HCT116 (cell line): ENCODE data around the gene SPON1. TPM values are rescaled to one million over a fixed set of nuclear protein-coding genes. Genes with fewer than 3 reads are reported as not detected.

Experiments used
- ATAC-seq: fragments of 200-7000 bp; cut with Tn5 transposase; 2 replicates; pipeline ENCODE4 v1.9.1; 2020; ENCODE audit warnings: mild to moderate bottlenecking, moderate library complexity
- BruUV-seq: library from RNA; stranded (reverse); fragments of 400-500 nt; replicated peaks from 2 replicates; lab custom pipeline; 2021; lab: Mats Ljungman, UMichigan
- CTCF ChIA-PET: fragments of 300-600 bp; sonication (Branson Sonifier 250); formaldehyde crosslinking; loops from one replicate; lab custom pipeline; 2021; ENCODE audit warnings: antibody characterized with exemption; lab: Charles Lee
- POLR2A ChIA-PET: fragments of 300-600, 350-600 bp; sonication (Branson Sonifier 250); formaldehyde crosslinking; loops from one replicate; lab custom pipeline; 2021; ENCODE audit warnings: antibody characterized with exemption; lab: Charles Lee
- RAD21 ChIA-PET, 2 experiments: fragments of 300-600 bp; sonication (Branson Sonifier 250); formaldehyde crosslinking; loops; one replicate each; lab custom pipeline; 2023; ENCODE audit warnings: low total read pairs in 2 of 2; ENCODE audit not compliant: uncharacterized antibody in 2 of 2, unreplicated experiment in 2 of 2, low non-redundant PET in 1 of 2; lab: Charles Lee
- DNase-seq: peaks from one replicate; pipeline ENCODE4 v3.0.0-alpha.2; 2010; ENCODE audit warnings: low read depth, low spot score
- H2AFZ ChIP-seq: fragments of 200-600 bp; shearing (Covaris generic), sonication (generic); 2 replicates; pipeline ENCODE4 v1.6.1; 2017; ENCODE audit warnings: low read depth, mixed run types, mixed read lengths, antibody characterized with exemption, low read length; ENCODE audit not compliant: poor library complexity, severe bottlenecking
- H3K27ac ChIP-seq: 2 replicates; pipeline ENCODE4 v1.5.1; 2012; ENCODE audit warnings: low read depth, low read length
- H3K27me3 ChIP-seq: fragments of 200-600 bp; sonication (generic); 2 replicates; pipeline ENCODE4 v1.6.1; 2016; ENCODE audit warnings: mixed run types, low read length, mixed read lengths; ENCODE audit not compliant: insufficient read depth
- H3K36me3 ChIP-seq, 2 experiments: fragments of 200-500 bp in 1 of 2; fragments of 200-600 bp in 1 of 2; sonication (Bioruptor generic) in 1 of 2; sonication (generic) in 1 of 2; 2 replicates each; pipeline versions ENCODE4 v1.5.1 to v1.6.1; 2014 to 2016; ENCODE audit warnings: low read length in 2 of 2, inconsistent platforms in 1 of 2, mixed read lengths in 1 of 2, mixed run types in 1 of 2; ENCODE audit not compliant: insufficient read depth in 2 of 2, control insufficient read depth in 1 of 2
- H3K4me1 ChIP-seq, 2 experiments: fragments of 200-600 bp in 1 of 2; sonication (generic) in 1 of 2; 2 replicates each; pipeline versions ENCODE4 v1.5.1 to v1.6.1; 2012 to 2017; ENCODE audit warnings: low read length in 2 of 2, inconsistent platforms in 1 of 2, mild to moderate bottlenecking in 1 of 2, mixed read lengths in 1 of 2, mixed run types in 1 of 2, moderate library complexity in 1 of 2; ENCODE audit not compliant: insufficient read depth in 2 of 2, control insufficient read depth in 1 of 2
- H3K4me2 ChIP-seq: fragments of 200-600 bp; sonication (generic); 2 replicates; pipeline ENCODE4 v1.6.1; 2017; ENCODE audit warnings: mixed run types, low read length, mixed read lengths
- H3K4me3 ChIP-seq, 2 experiments: fragments of 200-600 bp in 1 of 2; sonication (generic) in 1 of 2; replicated peaks in 1 of 2; 2 replicates each; pipeline ENCODE4 v1.5.1; 2011 to 2016; ENCODE audit warnings: low read length in 2 of 2, control low read depth in 1 of 2, low read depth in 1 of 2, mild to moderate bottlenecking in 1 of 2, mixed read lengths in 1 of 2, mixed run types in 1 of 2
- H3K79me2 ChIP-seq: fragments of 200-600 bp; sonication (generic); 2 replicates; pipeline ENCODE4 v1.6.1; 2017; ENCODE audit warnings: mild to moderate bottlenecking, mixed run types, low read length, moderate library complexity, mixed read lengths; ENCODE audit not compliant: insufficient read depth
- H3K9ac ChIP-seq: fragments of 200-600 bp; sonication (generic); 2 replicates; pipeline ENCODE4 v1.6.1; 2016; ENCODE audit warnings: low read length, mixed read lengths
- H3K9me2 ChIP-seq: fragments of 200-600 bp; sonication (generic), shearing (Covaris generic); 2 replicates; pipeline ENCODE4 v1.6.1; 2017; ENCODE audit warnings: mixed run types, mild to moderate bottlenecking, moderate library complexity; ENCODE audit not compliant: insufficient read depth
- H3K9me3 ChIP-seq, 2 experiments: fragments of 200-500 bp in 1 of 2; fragments of 200-600 bp in 1 of 2; sonication (Bioruptor generic) in 1 of 2; sonication (generic) in 1 of 2; 2 replicates each; pipeline ENCODE4 v1.6.1; 2014 to 2017; ENCODE audit warnings: low read length in 2 of 2, mixed read lengths in 2 of 2, inconsistent platforms in 1 of 2, low read depth in 1 of 2, mild to moderate bottlenecking in 1 of 2, mixed run types in 1 of 2, moderate library complexity in 1 of 2; ENCODE audit not compliant: control insufficient read depth in 1 of 2, insufficient read depth in 1 of 2
- H4K20me1 ChIP-seq: fragments of 200-600 bp; sonication (generic), shearing (Covaris generic); 2 replicates; pipeline ENCODE4 v1.6.1; 2017; ENCODE audit warnings: mixed run types, mild to moderate bottlenecking, moderate library complexity; ENCODE audit not compliant: insufficient read depth
- CBX3 ChIP-seq: IDR thresholded peaks from 2 replicates; pipeline ENCODE4 v1.6.1; 2012; ENCODE audit warnings: low read depth
- EGR1 ChIP-seq: IDR thresholded peaks from 2 replicates; pipeline ENCODE4 v1.6.1; 2012; ENCODE audit warnings: low read depth
- FOSL1 ChIP-seq: IDR thresholded peaks from 2 replicates; pipeline ENCODE4 v1.6.1; 2012; ENCODE audit warnings: low read depth
- POLR2A ChIP-seq: IDR thresholded peaks from 2 replicates; pipeline ENCODE4 v1.7.0; 2011; ENCODE audit warnings: borderline replicate concordance; ENCODE audit not compliant: insufficient read depth, insufficient read length; ENCODE audit errors: extremely low read depth
- POLR2AphosphoS5 ChIP-seq: IDR thresholded peaks from 2 replicates; pipeline ENCODE4 v1.6.1; 2011; ENCODE audit warnings: mild to moderate bottlenecking, low read depth, low read length, moderate library complexity
- RAD21 ChIP-seq: IDR thresholded peaks from 2 replicates; pipeline ENCODE4 v1.6.1; 2012; ENCODE audit warnings: low read depth, mild to moderate bottlenecking
- SRF ChIP-seq: IDR thresholded peaks from 2 replicates; pipeline ENCODE4 v1.6.1; 2012; ENCODE audit warnings: low read depth
- TCF7L2 ChIP-seq: IDR thresholded peaks from 2 replicates; pipeline ENCODE4 v1.7.0; 2011; ENCODE audit warnings: borderline replicate concordance, inconsistent platforms; ENCODE audit not compliant: insufficient read depth, insufficient read length; ENCODE audit errors: extremely low read depth
- YY1 ChIP-seq: IDR thresholded peaks from 2 replicates; pipeline ENCODE4 v1.6.1; 2011; ENCODE audit warnings: low read length, low read depth, moderate library complexity, mild to moderate bottlenecking; ENCODE audit not compliant: insufficient replicate concordance; ENCODE audit errors: extremely low read depth
- ZFX ChIP-seq: fragments of 450-650 bp; IDR thresholded peaks from 2 replicates; pipeline ENCODE4 v1.6.1; 2017
- intact Hi-C: fragments of 100-400 bp; cut with micrococcal nuclease; formaldehyde crosslinking; loops from 2 replicates; pipeline ENCODE4 v1.10.0; 2022
- total RNA-seq: library from RNA; stranded (reverse); gene quantifications from one replicate; pipeline ENCODE4 v1.2.1, GENCODE V29; 2021; ENCODE audit not compliant: unreplicated experiment
- TF ChIP-seq, protein P1 (sequence below): IDR thresholded peaks from 2 replicates; pipeline ENCODE4 v1.6.1; 2011; ENCODE audit warnings: mild to moderate bottlenecking, low read length, moderate library complexity; ENCODE audit not compliant: insufficient replicate concordance; ENCODE audit errors: extremely low read depth
- TF ChIP-seq, protein P2 (sequence below): IDR thresholded peaks from 2 replicates; pipeline ENCODE4 v1.6.1; 2012; ENCODE audit warnings: low read depth
- TF ChIP-seq, protein P3 (sequence below), 3 experiments: fragments of 200-600 bp in 1 of 3; sonication (generic) in 1 of 3; IDR thresholded peaks in 2 of 3; conservative IDR thresholded peaks in 1 of 3; 2 replicates each; pipeline ENCODE4 v1.5.1; 2012 to 2017; ENCODE audit warnings: low read depth in 2 of 3, low read length in 2 of 3, antibody characterized with exemption in 1 of 3, borderline replicate concordance in 1 of 3, control low read depth in 1 of 3, mild to moderate bottlenecking in 1 of 3, mixed read lengths in 1 of 3, mixed run types in 1 of 3, moderate library complexity in 1 of 3; ENCODE audit not compliant: insufficient read depth in 1 of 3

SPON1 gene
- total RNA-seq, 1 experiment from 2014 or later, result 0.17 TPM

DNA sequence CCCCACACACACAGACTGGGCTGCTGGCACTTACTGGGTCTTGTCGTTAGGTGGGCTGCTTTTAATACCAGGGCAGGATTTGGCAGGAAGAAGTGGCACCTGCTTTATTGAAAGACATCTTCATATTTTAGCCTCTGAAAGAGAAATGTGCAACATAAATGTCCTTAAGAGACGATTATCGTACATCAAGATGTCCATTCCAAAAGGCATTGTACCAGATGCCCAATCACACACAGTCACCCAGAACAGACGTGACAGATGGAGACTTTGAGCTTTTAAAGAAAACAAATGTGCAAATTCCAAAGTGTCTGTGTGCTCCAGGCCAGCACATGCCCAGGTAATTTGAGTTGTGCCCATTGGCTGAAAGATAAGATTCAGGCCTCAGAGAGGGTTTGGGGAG, 240.8 kb downstream of the SPON1 start:
- DNase-seq (no peak), ATAC-seq (no peak)
- Histone ChIP-seq H3K9ac (no peak overlapping the region), H3K4me2 (no peak overlapping the region), H3K27ac (no peak overlapping the region), H3K27me3 (peaks cover 7% of the 10 kb centered on the region; the same call in 1 of the 2 replicates), H3K4me1 (no peaks in the 10 kb centered on the region), H2AFZ (no peak overlapping the region), H3K79me2 (no peaks in the 10 kb centered on the region), H3K9me3 (no peaks in the 10 kb centered on the region)
- TF ChIP-seq POLR2AphosphoS5 (no peak), FOSL1 (no peak)
- TF ChIP-seq, protein P1, sequence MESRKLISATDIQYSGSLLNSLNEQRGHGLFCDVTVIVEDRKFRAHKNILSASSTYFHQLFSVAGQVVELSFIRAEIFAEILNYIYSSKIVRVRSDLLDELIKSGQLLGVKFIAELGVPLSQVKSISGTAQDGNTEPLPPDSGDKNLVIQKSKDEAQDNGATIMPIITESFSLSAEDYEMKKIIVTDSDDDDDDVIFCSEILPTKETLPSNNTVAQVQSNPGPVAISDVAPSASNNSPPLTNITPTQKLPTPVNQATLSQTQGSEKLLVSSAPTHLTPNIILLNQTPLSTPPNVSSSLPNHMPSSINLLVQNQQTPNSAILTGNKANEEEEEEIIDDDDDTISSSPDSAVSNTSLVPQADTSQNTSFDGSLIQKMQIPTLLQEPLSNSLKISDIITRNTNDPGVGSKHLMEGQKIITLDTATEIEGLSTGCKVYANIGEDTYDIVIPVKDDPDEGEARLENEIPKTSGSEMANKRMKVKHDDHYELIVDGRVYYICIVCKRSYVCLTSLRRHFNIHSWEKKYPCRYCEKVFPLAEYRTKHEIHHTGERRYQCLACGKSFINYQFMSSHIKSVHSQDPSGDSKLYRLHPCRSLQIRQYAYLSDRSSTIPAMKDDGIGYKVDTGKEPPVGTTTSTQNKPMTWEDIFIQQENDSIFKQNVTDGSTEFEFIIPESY, result no peak
- TF ChIP-seq, all 23 proteins: peak for 0
- no peaks in the 10 kb centered on the region for H3K36me3 ChIP-seq
- no peaks in the 10 kb centered on the region for H4K20me1 ChIP-seq
- no TSS peak for BruUV-seq
- ChIA-PET RAD21 (no interaction called here), POLR2A (no interaction called here), CTCF (no interaction called here)
- H3K4me3 ChIP-seq, result no peak overlapping the region
- H3K9me2 ChIP-seq, result no peaks in the 10 kb centered on the region
- intact Hi-C loops, result no loop called here

DNA sequence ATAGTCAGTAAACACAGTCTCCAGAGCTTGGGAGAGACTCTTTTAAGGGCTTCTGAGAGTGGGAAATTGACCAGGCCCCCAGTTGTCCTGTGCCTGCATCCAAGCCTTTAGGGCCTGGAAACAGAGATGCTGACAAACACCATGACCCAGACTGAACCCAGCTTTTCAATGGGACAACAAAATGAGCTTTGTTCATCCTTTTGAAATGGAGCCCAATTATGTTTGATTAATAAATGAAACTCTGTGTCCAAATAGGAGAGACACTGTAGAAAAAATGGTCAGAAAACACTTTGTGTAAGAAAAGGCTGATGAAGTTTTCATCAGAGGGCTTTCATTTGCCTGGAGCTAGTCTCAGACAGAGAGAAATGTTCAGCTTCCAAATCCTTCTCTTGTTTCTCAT, 250.5 kb downstream of the SPON1 start:
- Histone ChIP-seq H3K79me2 (no peaks in the 10 kb centered on the region), H3K27ac (no peak overlapping the region), H3K9me3 (no peaks in the 10 kb centered on the region), H3K4me2 (no peak overlapping the region), H4K20me1 (no peaks in the 10 kb centered on the region), H3K4me1 (no peaks in the 10 kb centered on the region), H3K4me3 (no peak overlapping the region), H3K9ac (no peak overlapping the region), H2AFZ (no peak overlapping the region), H3K36me3 (no peaks in the 10 kb centered on the region), H3K9me2 (no peaks in the 10 kb centered on the region), H3K27me3 (peaks cover 20% of the 10 kb centered on the region; the same call in 1 of the 2 replicates)
- ChIA-PET CTCF (no interaction called here), POLR2A (no interaction called here), RAD21 (no interaction called here)
- intact Hi-C loops, result no loop called here
- ATAC-seq (no peak), DNase-seq (no peak)
- no TSS peak for BruUV-seq
- no peak for TF ChIP-seq CBX3
- no peak for TF ChIP-seq ZFX
- TF ChIP-seq, protein P2, sequence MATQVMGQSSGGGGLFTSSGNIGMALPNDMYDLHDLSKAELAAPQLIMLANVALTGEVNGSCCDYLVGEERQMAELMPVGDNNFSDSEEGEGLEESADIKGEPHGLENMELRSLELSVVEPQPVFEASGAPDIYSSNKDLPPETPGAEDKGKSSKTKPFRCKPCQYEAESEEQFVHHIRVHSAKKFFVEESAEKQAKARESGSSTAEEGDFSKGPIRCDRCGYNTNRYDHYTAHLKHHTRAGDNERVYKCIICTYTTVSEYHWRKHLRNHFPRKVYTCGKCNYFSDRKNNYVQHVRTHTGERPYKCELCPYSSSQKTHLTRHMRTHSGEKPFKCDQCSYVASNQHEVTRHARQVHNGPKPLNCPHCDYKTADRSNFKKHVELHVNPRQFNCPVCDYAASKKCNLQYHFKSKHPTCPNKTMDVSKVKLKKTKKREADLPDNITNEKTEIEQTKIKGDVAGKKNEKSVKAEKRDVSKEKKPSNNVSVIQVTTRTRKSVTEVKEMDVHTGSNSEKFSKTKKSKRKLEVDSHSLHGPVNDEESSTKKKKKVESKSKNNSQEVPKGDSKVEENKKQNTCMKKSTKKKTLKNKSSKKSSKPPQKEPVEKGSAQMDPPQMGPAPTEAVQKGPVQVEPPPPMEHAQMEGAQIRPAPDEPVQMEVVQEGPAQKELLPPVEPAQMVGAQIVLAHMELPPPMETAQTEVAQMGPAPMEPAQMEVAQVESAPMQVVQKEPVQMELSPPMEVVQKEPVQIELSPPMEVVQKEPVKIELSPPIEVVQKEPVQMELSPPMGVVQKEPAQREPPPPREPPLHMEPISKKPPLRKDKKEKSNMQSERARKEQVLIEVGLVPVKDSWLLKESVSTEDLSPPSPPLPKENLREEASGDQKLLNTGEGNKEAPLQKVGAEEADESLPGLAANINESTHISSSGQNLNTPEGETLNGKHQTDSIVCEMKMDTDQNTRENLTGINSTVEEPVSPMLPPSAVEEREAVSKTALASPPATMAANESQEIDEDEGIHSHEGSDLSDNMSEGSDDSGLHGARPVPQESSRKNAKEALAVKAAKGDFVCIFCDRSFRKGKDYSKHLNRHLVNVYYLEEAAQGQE, result no peak
- TF ChIP-seq TCF7L2, result no peak
- TF ChIP-seq RAD21, result no peak
- TF ChIP-seq EGR1, result no peak
- no peak for TF ChIP-seq SRF
- TF ChIP-seq POLR2A, result no peak
- no peak for TF ChIP-seq YY1
- TF ChIP-seq POLR2AphosphoS5, result no peak
- TF ChIP-seq, protein P3, sequence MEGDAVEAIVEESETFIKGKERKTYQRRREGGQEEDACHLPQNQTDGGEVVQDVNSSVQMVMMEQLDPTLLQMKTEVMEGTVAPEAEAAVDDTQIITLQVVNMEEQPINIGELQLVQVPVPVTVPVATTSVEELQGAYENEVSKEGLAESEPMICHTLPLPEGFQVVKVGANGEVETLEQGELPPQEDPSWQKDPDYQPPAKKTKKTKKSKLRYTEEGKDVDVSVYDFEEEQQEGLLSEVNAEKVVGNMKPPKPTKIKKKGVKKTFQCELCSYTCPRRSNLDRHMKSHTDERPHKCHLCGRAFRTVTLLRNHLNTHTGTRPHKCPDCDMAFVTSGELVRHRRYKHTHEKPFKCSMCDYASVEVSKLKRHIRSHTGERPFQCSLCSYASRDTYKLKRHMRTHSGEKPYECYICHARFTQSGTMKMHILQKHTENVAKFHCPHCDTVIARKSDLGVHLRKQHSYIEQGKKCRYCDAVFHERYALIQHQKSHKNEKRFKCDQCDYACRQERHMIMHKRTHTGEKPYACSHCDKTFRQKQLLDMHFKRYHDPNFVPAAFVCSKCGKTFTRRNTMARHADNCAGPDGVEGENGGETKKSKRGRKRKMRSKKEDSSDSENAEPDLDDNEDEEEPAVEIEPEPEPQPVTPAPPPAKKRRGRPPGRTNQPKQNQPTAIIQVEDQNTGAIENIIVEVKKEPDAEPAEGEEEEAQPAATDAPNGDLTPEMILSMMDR (IDR thresholded peaks at IDR 0.05 in 2 of 3, conservative IDR thresholded peaks at IDR 0.05 in 1 of 3; ENCODE audit: borderline replicate concordance in 1 of 3, insufficient read depth in 1 of 3, low read depth in 2 of 3, low read length in 2 of 3), result no peak
